GM19043 (cell line): ENCODE measurements around the gene ADGRL1.
A peak's percentile ranks its signal among the peaks of the same experiment; 100 is the strongest.
"Not testable (repeated sequence)": the region's sequence is repeated elsewhere in the genome, so short reads cannot be mapped to it uniquely, and the experiment has no call there.

Experiments used
- ATAC-seq: cut with Tn5 transposase; IDR thresholded peaks from one replicate; pipeline ENCODE4 v1.9.1; 2021; ENCODE audit warnings: low read depth; ENCODE audit not compliant: unreplicated experiment

The ADGRL1 gene

DNA sequence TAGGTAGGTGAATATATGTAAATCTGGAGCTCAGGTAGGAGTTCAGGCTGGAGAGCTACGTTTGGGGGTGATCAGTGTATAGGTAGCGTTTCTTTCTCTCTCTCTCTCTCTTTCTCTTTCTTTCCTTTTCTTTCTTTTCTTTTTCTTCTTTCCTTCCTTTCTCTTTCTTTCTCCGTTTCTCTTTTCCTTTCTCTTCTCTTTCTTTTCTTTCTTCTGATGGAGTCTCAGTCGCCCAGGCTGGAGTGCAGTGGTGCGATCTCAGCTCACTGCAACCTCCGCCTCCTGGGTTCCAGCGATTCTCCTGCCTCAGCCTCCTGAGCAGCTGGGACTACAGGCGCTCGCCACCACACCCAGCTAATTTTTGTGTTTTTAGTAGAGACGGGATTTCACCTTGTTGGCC is 59.8 kb downstream of the ADGRL1 start:
- ATAC-seq, result not testable (repeated sequence)

DNA sequence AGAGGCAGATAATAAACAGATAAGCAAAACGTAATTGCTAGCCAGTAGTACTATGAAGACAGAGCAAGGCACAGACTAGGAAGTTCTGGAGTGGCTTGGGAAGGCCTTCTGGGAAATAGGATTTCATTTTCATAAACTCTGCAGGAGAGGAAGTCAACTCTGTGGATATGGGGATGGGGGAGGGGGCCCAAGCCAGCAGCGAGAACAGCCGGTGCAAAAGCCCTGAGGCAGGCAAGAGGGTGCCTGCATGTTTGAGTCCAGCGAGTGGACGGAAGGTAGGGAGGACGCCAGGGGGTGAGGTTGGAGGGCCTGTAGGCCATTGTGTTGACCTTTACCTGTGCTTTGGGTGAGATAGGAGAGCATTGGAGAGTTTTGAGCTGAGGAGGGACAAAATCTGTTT is 60.6 kb downstream of the ADGRL1 start:
- ATAC-seq, result no peak

DNA sequence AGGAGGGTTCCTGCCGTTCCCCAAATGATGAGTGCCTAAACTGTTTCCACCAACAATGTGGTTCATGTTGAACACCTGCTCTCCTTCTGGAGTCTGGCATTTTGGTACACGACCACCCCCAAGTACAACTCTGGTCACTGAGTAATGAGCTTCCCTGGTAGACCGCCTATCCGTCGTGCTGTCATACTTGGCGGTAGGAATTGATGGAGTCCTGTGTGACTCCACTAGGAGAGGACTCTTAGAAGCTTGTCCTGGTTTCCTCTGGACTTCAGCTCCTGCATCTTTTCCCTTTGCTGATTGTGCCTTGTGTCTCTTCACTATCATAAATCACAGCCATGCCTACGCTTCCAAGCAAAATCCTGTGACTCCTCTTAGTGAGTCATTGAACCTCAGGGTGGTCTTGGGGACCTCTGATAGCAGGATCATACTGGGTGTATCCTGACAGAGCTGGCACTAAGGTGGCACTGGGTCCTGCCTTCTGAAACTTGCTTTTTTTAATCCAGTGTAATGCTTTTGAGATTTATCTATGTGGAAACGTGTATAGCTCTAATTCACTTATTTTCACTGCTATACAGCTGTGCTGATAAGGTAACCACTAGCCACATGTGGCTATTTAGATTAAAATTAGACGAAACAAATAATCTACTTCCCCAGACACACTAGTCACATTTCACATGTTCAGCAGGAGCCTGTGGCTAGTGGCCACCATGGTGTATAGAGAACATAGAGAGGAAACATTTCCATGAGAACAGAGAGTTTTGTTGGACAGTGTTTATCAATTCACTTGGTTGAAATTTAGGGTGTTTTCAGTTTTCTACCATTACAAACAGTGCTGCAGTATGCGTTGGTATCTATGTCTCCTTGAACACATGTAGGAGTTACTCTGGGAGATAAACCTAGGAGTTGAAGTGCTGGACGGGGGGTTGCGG is 63.4 kb downstream of the ADGRL1 start:
- ATAC-seq, result no peak

DNA sequence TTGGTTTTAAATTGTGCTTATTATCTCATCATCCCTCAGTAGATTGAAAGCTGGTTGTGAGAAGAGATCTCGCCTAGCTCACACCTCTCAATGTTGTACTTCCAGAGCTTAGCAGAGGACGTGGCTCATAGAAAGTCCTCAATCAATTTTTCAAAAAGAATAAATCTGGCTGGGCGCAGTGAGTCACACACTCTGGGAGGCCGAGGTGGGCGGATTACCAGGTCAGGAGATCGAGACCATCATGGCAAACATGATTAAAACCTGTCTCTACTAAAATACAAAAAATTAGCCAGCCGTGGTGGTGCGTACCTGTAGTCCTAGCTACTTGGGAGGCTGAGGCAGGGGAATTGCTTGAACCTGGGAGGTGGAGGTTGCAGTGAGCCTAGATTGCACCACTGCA is 64.9 kb downstream of the ADGRL1 start:
- ATAC-seq, result no peak

DNA sequence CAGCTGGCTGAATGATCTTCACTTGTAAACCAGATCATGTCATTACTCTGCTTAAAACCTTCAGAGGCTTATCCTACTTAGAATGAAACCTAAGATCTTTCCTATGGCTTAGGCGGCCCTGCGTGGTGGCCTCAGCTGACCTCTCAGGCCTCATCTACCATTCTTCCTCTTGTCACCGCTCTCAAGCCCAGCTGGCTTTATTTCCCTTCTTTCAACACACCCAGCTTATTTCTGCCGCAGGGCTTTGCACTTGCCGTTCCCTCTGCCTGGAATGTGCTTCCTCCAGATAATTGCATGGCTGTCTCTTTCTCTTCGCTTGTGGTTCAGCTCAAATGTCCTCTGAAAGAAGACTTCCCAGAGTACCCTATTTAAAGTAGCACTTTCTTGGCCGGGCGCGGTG is 66.0 kb downstream of the ADGRL1 start:
- no peak for ATAC-seq

DNA sequence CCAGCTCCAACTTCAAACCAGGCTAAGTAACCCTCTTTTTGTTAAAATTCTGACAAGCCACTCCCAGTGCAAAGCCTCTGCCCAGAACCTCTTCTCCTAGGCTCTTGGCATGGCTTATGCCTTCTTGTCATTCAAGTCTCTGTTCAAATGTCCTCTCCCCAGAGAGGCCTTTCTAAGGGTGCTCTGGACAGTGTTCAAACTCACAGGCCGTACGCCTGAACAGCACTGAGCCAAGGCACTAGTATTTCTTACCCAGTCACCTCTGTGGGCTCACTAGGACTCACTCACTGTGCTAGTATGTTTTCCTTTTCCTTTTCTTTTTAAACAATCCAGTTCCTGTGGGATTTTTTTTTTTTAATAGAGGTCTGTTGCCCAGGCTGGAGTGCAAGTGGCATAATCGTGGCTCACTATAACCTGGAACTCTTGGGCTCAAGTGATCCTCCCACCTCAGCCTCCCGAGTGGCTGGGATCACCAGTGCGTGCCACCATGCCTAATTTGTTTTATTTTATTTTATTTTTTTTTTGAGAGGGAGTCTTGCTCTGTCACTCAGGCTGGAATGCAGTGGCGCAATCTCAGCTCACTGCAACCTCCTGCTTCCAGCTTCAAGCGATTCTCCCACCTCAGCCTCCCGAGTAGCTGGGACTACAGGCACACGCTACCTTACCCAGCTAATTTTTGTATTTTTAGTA is 67.2 kb downstream of the ADGRL1 start:
- ATAC-seq, result no peak

DNA sequence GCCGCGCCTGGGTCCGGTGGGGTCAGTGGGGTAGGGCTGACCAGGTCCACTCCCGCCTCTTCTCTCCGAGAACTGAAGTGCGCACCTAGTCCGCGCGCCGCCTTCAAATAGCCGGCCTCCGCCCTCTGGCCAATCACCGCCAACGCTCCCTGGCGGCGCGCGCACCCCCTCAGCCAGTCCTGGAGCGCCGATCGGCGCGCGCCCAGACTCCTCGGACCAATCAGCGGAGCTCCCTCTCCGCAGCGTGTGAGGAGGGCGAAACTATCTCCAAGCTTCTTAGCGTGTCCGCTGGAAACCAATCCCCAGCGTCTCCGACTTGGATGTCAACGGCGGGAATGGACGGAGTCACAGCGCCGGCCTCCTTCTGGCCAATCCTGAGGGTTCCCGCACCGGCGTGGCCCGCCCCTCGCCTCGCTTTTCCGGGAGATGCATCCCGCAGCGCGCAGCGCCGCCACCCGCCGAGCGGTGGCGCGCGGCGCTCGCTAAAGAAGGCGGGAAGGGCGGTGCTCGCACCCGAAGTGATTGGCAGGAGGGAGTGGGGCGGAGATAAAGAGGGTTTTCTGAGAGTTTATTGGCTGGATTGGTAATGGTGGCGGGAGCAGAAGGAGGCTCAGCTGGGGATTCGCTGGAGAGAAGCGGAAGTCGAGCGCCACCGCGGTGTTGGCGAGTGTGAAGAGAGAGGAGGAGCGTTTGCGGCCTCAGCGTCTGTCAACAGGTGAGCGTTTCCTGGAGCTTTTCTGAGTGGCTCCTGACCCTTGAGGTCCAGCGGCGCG is 69.3 kb downstream of the ADGRL1 start, which contains the start of gene ASF1B:
ASF1B (minus strand) TSS at position 81 of the 773 bp plus-strand sequence. CDS start 133 bp downstream, outside the sequence.
- ATAC-seq, result peak; percentile 74

DNA sequence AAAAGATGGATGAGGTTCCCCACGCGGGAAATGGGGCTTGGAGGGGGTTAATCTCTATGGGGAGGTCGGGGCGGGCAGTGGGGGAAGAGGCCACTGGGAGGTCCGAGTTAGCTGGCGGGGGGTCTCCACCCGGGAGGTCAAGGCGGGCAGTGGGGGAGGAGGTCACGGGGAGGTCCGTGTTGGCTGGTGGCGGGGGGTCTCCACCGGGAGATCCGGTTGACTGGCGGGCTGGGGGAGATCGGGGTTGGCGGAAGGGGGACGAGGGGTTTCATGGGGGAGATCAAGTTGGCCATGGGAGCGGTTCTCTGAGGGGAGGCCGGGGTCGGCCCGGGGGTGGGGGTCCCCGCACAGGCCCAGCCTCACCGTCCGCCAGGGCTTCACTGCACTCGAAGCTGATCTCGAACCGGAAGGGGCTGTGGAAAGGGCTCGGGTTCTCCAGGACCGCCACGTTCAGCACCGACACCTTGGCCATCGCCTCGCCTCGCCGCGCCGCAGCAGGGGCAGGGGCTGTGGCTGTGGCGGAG is 69.9 kb downstream of the ADGRL1 start:
- no peak for ATAC-seq

DNA sequence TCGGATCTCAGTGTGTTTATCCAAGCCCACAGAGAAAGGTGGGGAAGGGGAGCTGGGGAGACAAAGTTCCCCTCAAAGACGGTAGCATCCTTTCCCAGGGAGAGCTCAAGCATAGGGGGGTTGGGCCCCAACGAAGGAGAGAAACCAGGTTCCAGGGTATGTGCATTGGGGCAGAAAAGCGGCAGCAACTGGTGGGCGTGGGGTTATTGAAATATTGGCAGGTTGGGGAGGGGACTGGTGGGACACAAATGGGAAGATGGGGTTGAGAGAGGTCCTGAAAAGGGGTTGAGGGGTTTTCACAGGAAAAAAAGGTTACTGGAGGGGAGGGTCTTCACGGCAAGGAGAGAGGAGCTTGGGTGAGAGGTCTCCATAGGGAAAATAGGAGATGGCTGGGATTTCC is 70.6 kb downstream of the ADGRL1 start:
- ATAC-seq, result no peak

DNA sequence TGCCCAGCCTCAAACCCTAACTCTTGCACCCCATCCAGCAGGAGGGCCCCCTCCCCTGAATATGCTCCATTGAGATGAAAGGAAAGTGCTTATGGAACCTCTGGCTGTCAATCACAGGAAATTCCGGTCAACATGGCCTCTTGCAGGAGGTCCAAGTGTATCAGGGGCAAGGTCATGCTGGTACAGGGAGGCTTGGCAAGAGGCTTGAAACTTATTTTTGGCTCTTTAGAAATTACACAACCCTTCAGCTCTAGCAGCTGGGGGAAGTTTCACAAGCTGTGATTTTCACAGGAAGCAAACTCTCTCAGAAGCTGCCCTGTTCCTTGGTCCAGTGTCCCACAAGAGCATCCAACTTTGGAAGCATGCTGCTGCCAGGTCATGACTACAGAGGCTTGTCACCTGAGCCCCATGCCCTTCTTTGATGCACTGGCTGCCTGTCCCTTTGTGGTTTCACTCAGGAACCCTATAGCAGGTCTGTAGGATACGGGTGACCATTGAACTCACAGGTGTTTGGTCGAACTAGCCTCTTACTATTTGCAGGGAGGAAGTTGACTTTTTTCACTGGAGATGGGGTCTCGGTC is 78.0 kb downstream of the ADGRL1 start:
- ATAC-seq, result no peak

DNA sequence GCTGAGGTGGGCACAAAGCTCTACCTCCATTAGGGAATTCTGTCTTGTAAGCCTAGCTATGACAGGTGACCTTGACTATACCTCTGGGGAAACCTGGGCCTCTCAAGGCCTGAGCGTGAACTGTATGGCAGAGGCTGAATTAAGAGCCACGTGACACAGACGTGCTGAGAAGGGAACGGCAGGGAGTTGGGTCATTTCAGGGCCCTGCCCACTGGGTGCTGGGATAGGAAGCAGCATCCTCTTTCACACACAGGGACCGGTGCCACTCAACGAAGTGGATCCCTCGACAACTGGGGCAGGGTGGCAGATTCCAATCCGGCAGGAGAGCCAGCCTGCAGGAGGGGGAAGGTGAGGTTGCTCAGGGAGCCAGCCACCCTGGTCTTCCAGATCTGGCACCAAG is 78.8 kb downstream of the ADGRL1 start:
- no peak for ATAC-seq

DNA sequence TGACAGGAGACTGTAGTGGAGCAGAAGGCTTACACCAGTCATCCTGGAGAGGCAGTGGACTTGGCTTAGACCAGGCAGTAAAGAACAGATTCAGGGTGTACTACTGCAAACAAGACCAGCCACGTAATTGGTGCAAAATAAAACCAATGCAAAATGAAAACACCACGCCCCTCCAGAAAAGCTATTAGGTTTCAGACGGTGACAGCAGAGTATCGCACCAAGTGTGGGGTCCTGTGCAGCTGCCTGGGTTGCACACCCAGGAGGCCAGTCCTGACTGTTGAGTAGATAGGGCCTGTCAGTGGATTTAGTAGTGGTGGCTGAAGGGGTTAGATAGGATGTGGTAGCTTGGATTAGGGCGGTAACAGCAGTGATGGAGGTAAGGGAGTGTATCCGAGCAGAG is 83.0 kb downstream of the ADGRL1 start:
- ATAC-seq, result no peak

DNA sequence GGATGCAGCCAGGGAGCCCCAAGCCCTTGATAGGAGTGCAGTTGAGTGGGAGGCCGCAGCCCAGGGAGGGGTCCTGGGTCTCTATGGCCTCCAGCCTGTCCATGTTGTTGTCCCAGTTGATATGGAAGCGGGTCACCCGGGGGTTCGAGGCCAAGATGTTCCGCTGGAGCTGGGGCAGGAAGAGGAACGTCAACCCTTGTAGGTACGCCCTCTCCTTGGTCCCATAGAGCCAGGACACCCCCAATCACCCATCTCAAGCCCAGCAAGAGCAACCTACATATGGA is 85.5 kb downstream of the ADGRL1 start:
- no peak for ATAC-seq

DNA sequence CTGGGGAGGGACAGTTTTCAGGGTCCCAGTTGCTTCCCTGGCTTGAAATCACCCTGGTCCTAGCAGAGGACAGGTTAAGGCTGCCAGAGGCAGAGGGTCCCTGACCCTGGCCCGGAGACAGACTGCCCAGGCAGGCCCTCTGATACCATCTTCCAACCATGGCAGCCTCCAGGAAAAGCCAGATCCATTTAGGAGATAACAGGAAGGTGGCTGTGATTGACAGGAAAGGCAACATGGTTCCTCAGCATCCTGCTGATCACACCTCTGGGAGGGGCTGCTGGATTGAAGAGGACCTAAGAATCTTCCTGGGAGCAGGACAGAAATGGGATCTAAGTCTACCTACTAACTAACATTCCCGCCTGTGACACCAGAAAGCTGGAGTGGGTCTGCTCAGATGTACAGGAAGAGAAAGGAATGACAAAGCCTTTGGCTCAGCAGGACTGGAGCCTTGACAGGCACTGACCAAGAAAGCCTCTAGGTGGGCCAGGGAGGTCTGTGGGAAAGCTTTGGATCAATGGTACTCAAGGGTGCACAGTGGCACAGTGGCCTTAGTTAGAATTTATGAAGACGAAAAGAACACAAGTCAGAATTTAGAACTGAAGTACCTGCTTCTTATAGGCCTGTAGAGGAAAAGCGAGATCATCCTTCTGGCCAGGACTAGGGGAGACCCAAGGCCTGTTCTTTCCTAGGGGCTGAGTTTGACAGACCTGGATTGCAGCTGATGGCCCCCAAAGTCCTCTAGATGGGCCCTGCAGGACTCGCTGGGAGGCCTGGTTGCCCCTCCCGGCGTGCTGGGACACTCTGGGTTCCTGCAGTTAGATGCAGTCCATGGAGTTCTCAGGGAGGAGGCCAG is 86.1 kb downstream of the ADGRL1 start:
- no peak for ATAC-seq

DNA sequence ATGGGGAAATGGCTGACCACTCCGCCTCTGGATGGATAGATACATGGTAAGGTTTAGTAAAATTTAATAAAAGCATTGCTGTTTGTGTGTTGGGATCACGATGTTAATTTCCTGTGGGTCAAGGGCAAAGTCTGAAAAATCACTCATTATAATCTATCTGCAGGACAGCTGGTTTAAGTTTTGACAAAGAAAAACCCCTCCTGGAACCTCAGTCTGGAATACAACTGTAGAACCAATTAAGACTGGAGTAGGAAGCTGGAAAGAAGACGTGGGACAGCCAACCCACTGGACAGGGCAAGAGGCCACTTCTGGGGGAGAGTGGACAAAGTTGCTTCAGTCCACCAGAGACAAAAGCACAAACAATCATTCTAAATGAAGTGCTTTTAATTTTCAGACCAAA is 86.8 kb downstream of the ADGRL1 start:
- no peak for ATAC-seq

DNA sequence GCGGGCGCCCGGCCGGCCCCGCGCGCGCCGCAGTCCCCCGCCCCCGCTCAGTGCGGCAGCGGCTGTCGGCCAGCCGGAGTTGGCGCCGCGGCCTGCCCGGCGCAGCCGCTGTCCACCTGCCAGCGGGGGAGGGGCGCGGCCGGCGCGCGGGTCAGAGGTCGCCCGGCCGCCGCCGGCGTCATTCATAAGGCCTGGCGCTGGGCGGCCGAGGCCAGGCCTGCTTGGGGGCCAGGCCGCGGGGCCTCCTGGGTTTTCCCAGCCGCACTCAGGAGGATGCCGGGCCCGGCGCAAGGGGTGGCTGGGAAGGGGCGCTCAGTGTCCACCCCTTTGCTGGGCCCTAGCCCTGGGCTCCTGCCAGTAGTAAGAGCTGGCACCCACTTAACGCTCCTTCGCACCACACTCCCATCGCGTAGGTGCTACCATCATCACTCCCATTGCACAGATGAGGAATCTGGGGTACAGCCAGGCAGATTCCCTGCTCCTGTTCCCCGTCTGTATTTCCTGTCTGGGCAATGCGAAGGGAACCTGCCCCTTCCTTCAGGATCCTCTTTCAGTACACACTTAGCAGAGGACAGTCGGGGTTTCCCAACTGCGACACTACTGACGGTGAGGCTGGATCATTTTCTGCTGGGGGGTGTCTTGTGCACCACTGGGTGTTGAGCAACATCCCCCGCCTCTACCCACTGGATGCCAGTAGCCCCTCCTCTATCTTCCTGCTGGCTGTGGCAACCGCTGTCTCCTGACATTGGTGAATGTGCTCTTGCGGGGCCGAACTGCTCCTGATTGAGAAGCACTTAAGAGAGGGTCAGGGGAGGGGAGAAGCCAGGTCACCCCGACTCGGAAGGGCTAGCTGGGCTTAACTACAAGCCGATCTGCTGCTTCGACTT is 87.6 kb downstream of the ADGRL1 start:
- peak; percentile 22 for ATAC-seq

DNA sequence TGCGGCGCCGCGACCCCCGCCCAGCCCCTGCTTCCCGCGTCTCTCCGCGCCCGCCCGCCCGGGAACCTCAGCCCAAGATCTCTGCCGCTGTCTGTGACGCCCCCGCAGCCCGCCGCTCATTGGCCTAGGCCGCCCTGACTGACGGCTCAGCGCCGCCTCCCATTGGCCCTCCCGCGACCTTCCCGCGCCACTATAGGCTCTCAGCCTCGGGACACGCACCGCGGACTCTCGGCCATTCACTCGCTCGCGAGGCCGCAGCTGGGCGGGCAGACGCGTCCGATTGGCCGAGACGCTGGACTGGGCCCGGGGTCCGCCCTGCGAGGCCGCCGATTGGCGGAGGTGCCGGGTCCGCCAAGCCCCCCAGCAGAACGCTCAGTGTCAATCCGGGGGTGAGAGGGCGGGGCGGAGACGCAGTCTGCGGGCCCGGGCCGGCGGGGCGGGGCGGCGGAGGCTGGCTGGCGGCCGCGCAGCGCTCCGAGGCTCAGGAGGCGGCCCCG is 88.3 kb downstream of the ADGRL1 start, which contains the start of gene PRKACA:
PRKACA (minus strand) TSS at position 95 of the 497 bp plus-strand sequence. CDS start 215 bp downstream, outside the sequence.
- ATAC-seq, result peak; percentile 85

DNA sequence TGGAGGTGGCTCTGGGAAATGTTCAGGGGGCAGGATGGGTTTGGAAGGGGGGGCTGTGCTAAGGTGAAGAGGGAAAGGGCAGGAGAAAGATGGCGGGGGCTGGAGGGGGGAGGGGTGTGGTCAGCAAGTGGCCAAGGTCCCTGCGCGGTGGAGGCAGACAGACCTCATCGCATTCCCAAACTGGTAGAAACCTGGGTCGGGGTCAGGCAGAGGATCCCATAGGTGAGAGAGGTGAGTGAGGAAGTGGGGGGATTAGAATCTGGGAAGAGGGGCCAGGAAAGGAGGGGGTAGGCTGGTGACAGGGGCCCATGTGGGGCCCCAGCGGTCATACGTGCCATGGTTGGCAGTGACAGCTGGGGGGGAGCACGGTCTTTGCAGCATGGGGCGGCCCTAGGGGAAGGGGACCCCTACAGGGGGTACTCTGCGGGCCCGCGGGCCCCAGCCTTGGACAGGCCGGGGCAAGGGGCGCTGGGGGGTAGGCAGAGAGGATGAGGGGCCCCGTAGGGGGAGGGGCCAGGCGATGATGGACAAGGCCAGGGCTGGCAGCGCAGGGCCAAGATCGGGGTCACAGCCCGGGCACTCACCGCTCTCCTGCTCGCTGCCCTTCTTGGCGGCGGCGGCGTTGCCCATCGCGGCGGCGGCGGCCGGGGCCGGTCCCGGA is 88.9 kb downstream of the ADGRL1 start:
- ATAC-seq, result peak; percentile 5
